HG02759 (cell line): ENCODE measurements around the gene CREB5.
"Not testable (repeated sequence)": the region's sequence is repeated elsewhere in the genome, so short reads cannot be mapped to it uniquely, and the experiment has no call there.

Experiments
- ATAC-seq: cut with Tn5 transposase; IDR thresholded peaks from one replicate; pipeline ENCODE4 v1.9.1; 2021; ENCODE audit warnings: mild to moderate bottlenecking, moderate library complexity; ENCODE audit not compliant: unreplicated experiment

The CREB5 gene

GRCh38 chr7:28759475-28759971 lies 347.2 kb downstream of the CREB5 start:
- no peak for ATAC-seq

GRCh38 chr7:28761505-28761904 lies 349.2 kb downstream of the CREB5 start:
- ATAC-seq = no peak

GRCh38 chr7:28762651-28763050 lies 350.3 kb downstream of the CREB5 start:
- no peak for ATAC-seq

DNA sequence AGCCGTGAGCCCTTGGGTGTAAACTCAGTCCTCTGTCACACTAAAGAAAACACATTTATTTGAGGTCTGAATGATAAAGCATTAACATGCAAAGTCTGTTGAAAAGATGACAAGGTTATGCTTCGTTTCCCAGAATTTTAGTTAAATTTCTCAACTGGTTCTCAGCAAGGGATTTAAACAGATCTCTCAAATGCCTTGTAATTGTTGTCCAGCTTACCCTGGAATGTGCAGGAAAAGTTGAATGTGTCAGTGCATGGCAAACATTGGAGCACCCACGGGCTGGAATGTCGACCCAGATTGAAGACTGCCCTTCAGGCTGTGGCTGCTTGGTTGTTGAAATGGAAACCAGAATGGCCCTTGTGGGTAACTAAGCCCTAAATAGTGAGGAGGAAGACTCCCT lies 354.0 kb downstream of the CREB5 start:
- ATAC-seq = no peak

DNA sequence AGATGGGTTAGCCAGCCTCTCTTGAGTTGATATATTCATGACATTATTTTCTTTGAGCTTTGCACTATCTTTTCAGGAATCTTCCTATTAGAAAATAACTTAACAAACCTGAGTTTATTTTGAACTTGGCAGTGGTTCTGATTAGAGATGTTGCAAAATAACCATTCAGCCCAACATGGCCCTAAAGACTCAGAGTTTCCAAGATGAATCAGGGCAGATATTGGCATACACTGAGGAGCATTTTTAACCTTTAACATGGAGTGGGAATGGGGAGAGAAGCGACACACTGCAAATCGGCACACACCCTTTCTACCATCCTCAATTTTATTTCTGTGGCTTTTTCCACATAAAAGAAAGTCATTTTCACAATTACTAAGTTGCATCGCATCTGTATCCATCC lies 355.0 kb downstream of the CREB5 start:
- ATAC-seq = no peak

- no peak for ATAC-seq
Measured at GRCh38 chr7:28768577-28769147, 356.3 kb downstream of the CREB5 start.

GRCh38 chr7:28771906-28772622 lies 359.7 kb downstream of the CREB5 start:
- ATAC-seq = no peak

DNA sequence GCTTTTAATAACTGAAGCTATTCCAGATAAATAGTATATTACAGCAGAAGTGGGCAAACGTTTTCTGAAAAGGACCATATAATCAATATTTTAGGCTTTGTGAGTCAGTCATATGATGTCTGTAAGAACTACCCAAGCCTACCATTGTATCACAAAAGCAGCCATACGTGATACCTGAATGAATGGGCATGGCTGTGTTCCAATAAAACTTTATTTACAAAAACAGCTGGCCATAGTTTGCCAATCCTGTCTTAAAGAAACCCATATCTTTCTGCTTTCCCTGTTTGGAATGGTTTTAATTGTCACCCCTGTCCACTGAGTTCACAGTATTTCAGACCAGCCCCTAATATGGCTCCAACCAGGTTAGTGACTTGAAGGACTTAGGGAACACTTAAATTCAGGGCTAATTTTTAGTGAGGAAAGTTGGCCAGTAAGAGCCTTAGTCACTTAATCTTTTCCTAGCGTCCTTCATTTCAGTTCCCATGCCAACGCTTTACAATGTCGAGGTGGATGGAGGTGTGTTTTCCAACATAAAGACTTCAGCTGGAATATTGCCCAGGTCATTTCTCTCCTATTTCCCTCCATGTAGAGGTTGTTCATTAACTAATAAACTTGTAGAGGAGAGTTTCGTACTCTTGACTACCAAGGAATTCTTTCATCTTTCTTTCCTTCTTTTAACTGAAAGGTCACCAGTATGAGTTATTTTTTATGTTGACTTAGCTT lies 361.3 kb downstream of the CREB5 start:
- no peak for ATAC-seq

DNA sequence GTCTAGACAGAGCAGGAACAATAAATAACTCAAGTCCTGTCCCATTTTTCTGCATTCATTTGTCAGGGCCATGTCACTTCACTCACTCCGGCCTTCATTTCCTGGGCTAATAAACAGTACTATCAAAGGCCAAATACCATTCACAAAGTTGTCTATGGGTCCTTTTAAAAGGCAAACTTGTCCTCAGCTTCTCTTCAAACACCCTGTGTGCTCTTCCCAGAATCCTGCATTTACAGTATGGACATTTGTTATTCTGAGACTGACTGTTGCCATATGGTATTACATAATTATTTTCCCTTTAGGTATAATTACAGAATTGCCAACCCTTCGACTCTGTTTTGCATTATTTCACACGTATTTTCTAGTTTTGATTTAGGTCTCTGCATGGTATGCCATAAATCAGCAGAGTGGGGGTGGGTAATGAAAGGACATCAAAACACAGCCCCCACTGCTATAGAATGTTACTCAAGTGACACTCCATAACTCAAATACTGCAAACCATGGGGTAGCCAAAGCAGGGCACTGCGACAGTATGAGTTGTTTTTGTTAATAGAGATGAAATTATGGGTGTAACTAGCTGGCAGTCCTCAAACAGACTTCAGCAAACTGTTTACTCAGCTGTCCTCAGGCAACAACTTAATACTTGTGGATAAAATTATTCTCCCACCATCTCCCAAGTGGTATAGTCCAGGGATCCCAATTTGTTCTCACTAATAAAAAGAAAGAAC lies 362.1 kb downstream of the CREB5 start:
- ATAC-seq = no peak

DNA sequence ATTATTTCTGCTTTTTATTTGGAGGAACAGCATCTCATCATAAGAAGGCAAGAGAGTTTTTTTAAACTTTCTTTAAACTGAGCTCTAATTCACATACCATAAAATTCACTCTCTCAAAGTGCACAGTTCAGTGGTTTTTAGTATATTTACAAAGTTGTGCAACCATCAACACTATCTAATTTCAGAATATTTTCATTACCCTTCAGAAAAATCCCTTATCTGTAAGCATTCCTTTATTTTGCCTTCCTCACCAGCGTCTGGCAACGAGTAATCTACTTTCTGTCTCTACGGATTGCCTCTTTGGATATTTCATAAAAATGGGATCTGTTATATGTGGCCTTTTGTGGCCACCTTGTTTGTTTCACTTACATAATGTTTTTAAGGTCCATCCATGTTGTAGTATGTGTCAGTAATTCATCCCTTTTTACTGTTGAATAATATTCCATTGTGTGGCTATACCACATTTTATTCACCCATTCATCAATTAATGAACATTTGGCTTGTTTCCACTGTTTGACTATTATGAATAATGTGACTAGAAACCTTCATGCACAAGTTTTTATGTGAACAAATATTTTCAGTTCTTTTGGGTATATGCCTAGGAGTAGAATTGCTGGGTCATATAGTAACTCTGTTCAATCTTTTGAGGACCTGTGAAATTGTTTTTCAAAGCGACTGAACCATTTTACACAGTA lies 364.3 kb downstream of the CREB5 start:
- ATAC-seq = no peak

GRCh38 chr7:28778786-28779185 lies 366.5 kb downstream of the CREB5 start:
- no peak for ATAC-seq

DNA sequence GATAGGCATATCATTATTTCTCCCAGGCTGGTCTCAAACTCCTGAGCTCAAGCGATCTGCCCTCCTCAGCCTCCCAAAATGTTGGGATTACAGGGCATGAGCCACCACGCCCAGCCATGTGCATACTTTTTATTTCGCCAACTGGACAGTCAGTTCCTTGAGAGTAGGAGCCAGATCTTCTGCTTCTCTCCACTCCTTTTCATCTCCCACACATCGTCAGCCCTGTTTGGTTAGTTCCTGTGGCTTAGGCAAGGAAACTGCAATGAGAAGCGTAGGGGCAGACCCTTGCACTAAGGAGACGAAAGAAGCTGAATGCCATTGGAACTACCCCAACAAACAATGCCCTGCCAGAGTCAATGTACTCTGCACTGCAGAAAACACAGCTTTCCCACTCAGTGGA lies 367.6 kb downstream of the CREB5 start:
- no peak for ATAC-seq

DNA sequence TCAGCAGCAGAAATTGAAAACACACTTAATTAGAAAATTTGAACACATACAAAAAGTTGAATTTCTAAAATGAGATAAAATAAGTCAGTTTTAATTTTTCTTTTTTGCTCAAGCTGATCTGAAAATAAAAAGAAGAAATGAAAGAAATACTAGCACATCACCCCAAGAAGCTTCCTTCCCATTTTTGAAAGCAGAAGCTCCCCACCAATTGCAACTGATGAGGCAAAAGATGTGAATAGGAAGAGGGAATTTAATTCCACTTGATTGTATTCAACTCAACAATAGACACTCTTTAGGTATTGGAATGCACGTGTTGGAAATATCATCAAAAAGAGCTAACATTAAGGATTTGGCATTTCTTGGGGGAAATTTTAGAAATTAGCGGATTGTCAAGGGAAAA lies 370.0 kb downstream of the CREB5 start:
- no peak for ATAC-seq

- ATAC-seq = no peak
Measured at GRCh38 chr7:28784171-28784902, 372.0 kb downstream of the CREB5 start.

DNA sequence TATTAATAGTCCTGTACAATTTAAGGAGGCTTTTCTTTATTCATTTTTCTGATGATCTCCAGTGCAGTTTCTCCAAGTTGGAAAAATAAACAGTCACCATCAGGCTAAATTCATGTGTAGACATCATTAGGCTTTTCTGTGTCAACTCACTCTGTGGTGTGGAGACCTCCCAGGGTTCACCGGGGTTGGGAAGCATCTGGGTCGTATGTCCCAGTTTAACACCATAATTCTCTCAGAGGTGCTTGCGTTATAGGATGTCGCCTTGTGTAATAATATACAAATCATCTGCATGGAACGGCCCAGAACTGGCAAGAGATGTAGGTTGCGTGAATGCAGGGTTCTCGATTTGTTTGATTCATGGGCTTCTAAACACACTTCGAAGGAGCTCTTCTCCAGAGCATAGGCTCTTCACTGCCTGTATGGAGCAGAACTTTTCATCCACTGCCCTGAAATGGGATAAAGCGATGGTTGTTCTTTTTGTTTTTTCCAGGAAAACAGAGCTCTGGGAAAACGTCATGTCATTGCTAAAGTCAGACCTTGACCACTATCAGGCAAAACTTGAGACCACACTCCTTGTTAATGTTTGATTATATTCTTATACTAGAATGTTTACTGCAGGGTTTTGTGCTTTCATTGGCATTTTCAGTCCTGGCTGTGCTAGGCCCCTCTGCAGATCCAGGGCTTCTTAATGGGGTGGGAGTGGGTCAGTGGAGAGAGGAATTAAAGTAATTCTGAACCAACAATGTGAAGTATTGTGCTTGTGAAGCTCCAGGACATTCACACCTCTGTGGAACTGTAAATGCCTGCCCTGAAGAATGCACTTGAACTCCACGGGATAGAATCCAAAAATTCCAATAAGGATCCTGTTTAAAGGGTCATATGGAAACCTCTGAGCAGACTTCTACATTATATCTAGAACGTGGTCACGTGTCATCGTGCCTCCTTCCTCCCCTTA lies 373.0 kb downstream of the CREB5 start:
- no peak for ATAC-seq

- ATAC-seq = not testable (repeated sequence)
Measured at GRCh38 chr7:28786156-28786555, 373.8 kb downstream of the CREB5 start.

DNA sequence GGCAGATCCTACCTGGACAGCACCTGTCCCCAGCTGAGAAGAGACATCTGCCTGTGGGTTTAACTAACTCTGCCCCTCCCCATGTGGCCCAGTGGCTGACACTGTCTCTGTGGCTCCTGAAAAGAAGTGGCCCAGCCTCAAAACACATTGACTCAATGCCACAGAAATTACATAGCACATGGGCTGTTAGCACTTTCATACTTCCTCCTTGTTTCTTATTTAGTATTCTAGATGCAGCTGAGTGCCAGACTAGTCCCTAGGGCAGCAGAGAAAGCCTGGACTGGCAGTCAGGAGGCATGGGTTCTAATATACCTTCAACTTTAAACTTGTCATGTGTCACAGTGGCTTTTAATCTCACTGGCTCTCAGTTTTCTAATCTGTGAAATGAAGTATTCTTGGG lies 374.8 kb downstream of the CREB5 start:
- ATAC-seq = no peak

- ATAC-seq = no peak
Measured at GRCh38 chr7:28790467-28790866, 378.1 kb downstream of the CREB5 start.

GRCh38 chr7:28792858-28793257 lies 380.5 kb downstream of the CREB5 start:
- ATAC-seq = peak; percentile 56
